ENCODE data around the gene SIL1.

DNA sequence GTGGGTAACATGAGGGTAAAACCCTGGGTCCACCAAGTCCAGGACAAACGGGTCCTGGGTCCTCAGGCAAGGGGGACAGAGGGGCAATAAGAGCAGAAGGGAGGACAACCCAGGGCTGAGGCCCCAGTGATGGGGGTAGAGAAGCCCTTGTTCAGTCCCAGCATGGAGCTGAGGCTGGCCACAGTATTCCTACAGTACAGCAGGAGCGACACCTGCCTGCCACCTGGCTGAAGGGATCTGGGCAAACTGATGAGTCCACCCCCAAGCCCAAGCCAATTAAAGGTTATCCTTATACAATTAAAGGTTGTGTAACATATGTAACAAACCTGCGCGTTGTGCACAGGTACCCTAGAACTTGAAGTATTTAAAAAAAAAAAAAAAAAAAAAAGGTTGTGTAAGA lies 225.3 kb downstream of the SIL1 start:
- TF ChIP-seq, protein P1, sequence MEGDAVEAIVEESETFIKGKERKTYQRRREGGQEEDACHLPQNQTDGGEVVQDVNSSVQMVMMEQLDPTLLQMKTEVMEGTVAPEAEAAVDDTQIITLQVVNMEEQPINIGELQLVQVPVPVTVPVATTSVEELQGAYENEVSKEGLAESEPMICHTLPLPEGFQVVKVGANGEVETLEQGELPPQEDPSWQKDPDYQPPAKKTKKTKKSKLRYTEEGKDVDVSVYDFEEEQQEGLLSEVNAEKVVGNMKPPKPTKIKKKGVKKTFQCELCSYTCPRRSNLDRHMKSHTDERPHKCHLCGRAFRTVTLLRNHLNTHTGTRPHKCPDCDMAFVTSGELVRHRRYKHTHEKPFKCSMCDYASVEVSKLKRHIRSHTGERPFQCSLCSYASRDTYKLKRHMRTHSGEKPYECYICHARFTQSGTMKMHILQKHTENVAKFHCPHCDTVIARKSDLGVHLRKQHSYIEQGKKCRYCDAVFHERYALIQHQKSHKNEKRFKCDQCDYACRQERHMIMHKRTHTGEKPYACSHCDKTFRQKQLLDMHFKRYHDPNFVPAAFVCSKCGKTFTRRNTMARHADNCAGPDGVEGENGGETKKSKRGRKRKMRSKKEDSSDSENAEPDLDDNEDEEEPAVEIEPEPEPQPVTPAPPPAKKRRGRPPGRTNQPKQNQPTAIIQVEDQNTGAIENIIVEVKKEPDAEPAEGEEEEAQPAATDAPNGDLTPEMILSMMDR (conservative IDR thresholded peaks at IDR 0.05; ENCODE audit: low read depth, low read length) = no peak
- TF ChIP-seq MAFK (IDR thresholded peaks at IDR 0.05; ENCODE audit: low read depth, low read length) = no peak
- no peak for TF ChIP-seq RAD21 (IDR thresholded peaks at IDR 0.05; ENCODE audit: low read length)
